Measurements from ENCODE around the gene CERKL.
"Not testable (repeated sequence)": the region's sequence is repeated elsewhere in the genome, so short reads cannot be mapped to it uniquely, and the experiment has no call there.

Gene CERKL

GRCh38 chr2:181656450-181657291 lies at the start of gene CERKL:
CERKL (minus strand) TSS chr2:181657105; CDS start chr2:181657006, 99 bp downstream.
- peak; percentile 64 for DNase-seq

- DNase-seq: not testable (repeated sequence)
Measured at GRCh38 chr2:181702519-181702918, 45.6 kb upstream of the CERKL start.

- DNase-seq: no peak
Measured at GRCh38 chr2:181698223-181698622, 41.3 kb upstream of the CERKL start.

- DNase-seq: no peak
Measured at GRCh38 chr2:181697571-181697970, 40.7 kb upstream of the CERKL start.

GRCh38 chr2:181697126-181697525 lies 40.2 kb upstream of the CERKL start:
- DNase-seq: no peak

GRCh38 chr2:181694271-181694670 lies 37.4 kb upstream of the CERKL start:
- no peak for DNase-seq

- DNase-seq: no peak
Measured at GRCh38 chr2:181690860-181691259, 34.0 kb upstream of the CERKL start.

GRCh38 chr2:181686576-181687185 lies 29.8 kb upstream of the CERKL start:
- DNase-seq: no peak

- DNase-seq: no peak
Measured at GRCh38 chr2:181685150-181685688, 28.3 kb upstream of the CERKL start.

GRCh38 chr2:181684454-181685149 lies 27.7 kb upstream of the CERKL start:
- no peak for DNase-seq

- DNase-seq: peak; percentile 60
Measured at GRCh38 chr2:181683518-181684453, 26.9 kb upstream of the CERKL start.

GRCh38 chr2:181682795-181683517 lies 26.1 kb upstream of the CERKL start:
- DNase-seq: peak; percentile 55

- peak; percentile 60 for DNase-seq
Measured at GRCh38 chr2:181682026-181682789, 25.3 kb upstream of the CERKL start.

- peak; percentile 56 for DNase-seq
Measured at GRCh38 chr2:181680937-181681811, 24.3 kb upstream of the CERKL start.

- no peak for DNase-seq
Measured at GRCh38 chr2:181680055-181680936, 23.4 kb upstream of the CERKL start, which contains the start of gene NEUROD1. NEUROD1 (minus strand) TSS chr2:181680517; CDS start chr2:181678860, 1,657 bp downstream.

GRCh38 chr2:181679544-181679979 lies 22.7 kb upstream of the CERKL start:
- no peak for DNase-seq

GRCh38 chr2:181678861-181679543 lies 22.1 kb upstream of the CERKL start:
- no peak for DNase-seq

Data from activated CD8-positive, alpha-beta memory T cell treated with anti-CD3 and anti-CD28 coated beads for 24 hours (primary cell).